Activated T-cell treated with anti-CD3 and anti-CD28 coated beads for 1 hour (primary cell): ENCODE measurements around the gene TRIM75.
"Not testable (repeated sequence)": the region's sequence is repeated elsewhere in the genome, so short reads cannot be mapped to it uniquely, and the experiment has no call there.

Experiments used
- DNase-seq: peaks from one replicate; pipeline ENCODE4 v3.0.0-alpha.2; 2020; ENCODE audit warnings: low read depth

Gene TRIM75

GRCh38 chr4:165053645-165054044 is at the start of gene TRIM75:
TSS of gene TRIM75 (plus strand) at chr4:165053866. CDS start at chr4:165059148, 5,282 bp downstream.
- no peak for DNase-seq

- no peak for DNase-seq
These were observed 48.2 kb upstream of the TRIM75 start for GRCh38 chr4:165005352-165005925.

- no peak for DNase-seq
These were observed 47.2 kb upstream of the TRIM75 start for GRCh38 chr4:165006456-165006855.

GRCh38 chr4:165006886-165007285 is 46.8 kb upstream of the TRIM75 start:
- DNase-seq: no peak

GRCh38 chr4:165009493-165010227 is 44.0 kb upstream of the TRIM75 start:
- DNase-seq: no peak

GRCh38 chr4:165010487-165010886 is 43.2 kb upstream of the TRIM75 start:
- DNase-seq: no peak

GRCh38 chr4:165010991-165011390 is 42.7 kb upstream of the TRIM75 start:
- no peak for DNase-seq

- no peak for DNase-seq
These were observed 42.3 kb upstream of the TRIM75 start for GRCh38 chr4:165011403-165011802.

GRCh38 chr4:165013691-165014090 is 40.0 kb upstream of the TRIM75 start:
- no peak for DNase-seq

GRCh38 chr4:165016971-165017370 is 36.7 kb upstream of the TRIM75 start:
- DNase-seq: no peak

- DNase-seq: not testable (repeated sequence)
These were observed 33.7 kb upstream of the TRIM75 start for GRCh38 chr4:165019995-165020394.

- not testable (repeated sequence) for DNase-seq
These were observed 27.9 kb upstream of the TRIM75 start for GRCh38 chr4:165025782-165026181.

- no peak for DNase-seq
These were observed 25.8 kb upstream of the TRIM75 start for GRCh38 chr4:165027762-165028402.

- no peak for DNase-seq
These were observed 22.0 kb upstream of the TRIM75 start, which contains the start of gene TRIM60 for GRCh38 chr4:165031436-165032211. TSS of gene TRIM60 (plus strand) at chr4:165031999. CDS start at chr4:165040073, 8,074 bp downstream.

GRCh38 chr4:165048170-165048569 is 5.5 kb upstream of the TRIM75 start:
- no peak for DNase-seq

- DNase-seq: no peak
These were observed 1.0 kb upstream of the TRIM75 start for GRCh38 chr4:165052627-165053026.

GRCh38 chr4:165055601-165056000 is 1.9 kb downstream of the TRIM75 start:
- DNase-seq: no peak

- DNase-seq: no peak
These were observed 5.0 kb downstream of the TRIM75 start for GRCh38 chr4:165058666-165059065.

- DNase-seq: no peak
These were observed 5.7 kb downstream of the TRIM75 start for GRCh38 chr4:165059386-165059785.

- no peak for DNase-seq
These were observed 7.3 kb downstream of the TRIM75 start for GRCh38 chr4:165060938-165061337.

GRCh38 chr4:165070560-165070959 is 16.9 kb downstream of the TRIM75 start:
- DNase-seq: no peak

- DNase-seq: not testable (repeated sequence)
These were observed 19.7 kb downstream of the TRIM75 start for GRCh38 chr4:165073346-165073745.
